GM23338 (cell line): ENCODE results near the gene KAZALD1. TPM values are rescaled to one million over a fixed set of nuclear protein-coding genes. Genes with fewer than 3 reads are reported as not detected.

ENCODE experiments used
- ATAC-seq: fragments of 200-7000 bp; cut with Tn5 transposase; 3 replicates; pipeline ENCODE4 v1.9.1; 2020
- DNase-seq: peaks from one replicate; pipeline ENCODE4 v3.0.0-alpha.2; 2015; ENCODE audit warnings: low spot score
- H2AFZ ChIP-seq: fragments of 200-600 bp; sonication (generic); 2 replicates; pipeline ENCODE4 v1.8.0; 2016; ENCODE audit warnings: antibody characterized with exemption, mild to moderate bottlenecking, moderate library complexity
- H3F3A ChIP-seq: fragments of 200-600 bp; sonication (generic); replicated peaks from 2 replicates; pipeline ENCODE4 v1.8.0; 2017; ENCODE audit warnings: antibody characterized with exemption, mixed run types, low read depth
- H3K27ac ChIP-seq: fragments of 200-600 bp; sonication (generic); 2 replicates; pipeline ENCODE4 v1.6.1; 2016; ENCODE audit warnings: low read depth
- H3K27me3 ChIP-seq: fragments of 200-600 bp; sonication (generic); 2 replicates; pipeline ENCODE4 v1.8.0; 2016; ENCODE audit warnings: mild to moderate bottlenecking, mixed run types, moderate library complexity; ENCODE audit not compliant: insufficient read depth
- H3K36me3 ChIP-seq: fragments of 200-600 bp; sonication (generic); 2 replicates; pipeline ENCODE4 v1.8.0; 2016; ENCODE audit warnings: mild to moderate bottlenecking; ENCODE audit not compliant: insufficient read depth
- H3K4me1 ChIP-seq: fragments of 200-600 bp; sonication (generic); 2 replicates; pipeline ENCODE4 v1.8.0; 2016; ENCODE audit warnings: mild to moderate bottlenecking, moderate library complexity; ENCODE audit not compliant: insufficient read depth
- H3K4me2 ChIP-seq: fragments of 200-600 bp; sonication (generic); 2 replicates; pipeline ENCODE4 v1.7.1; 2017; ENCODE audit warnings: mixed run types
- H3K4me3 ChIP-seq: fragments of 200-600 bp; sonication (generic); 2 replicates; pipeline ENCODE4 v1.6.1; 2016; ENCODE audit warnings: mixed run types
- H3K79me2 ChIP-seq: fragments of 200-600 bp; sonication (generic); replicated peaks from 2 replicates; pipeline ENCODE4 v1.8.0; 2017; ENCODE audit warnings: mild to moderate bottlenecking; ENCODE audit not compliant: insufficient read depth
- H3K9me2 ChIP-seq: fragments of 200-600 bp; sonication (generic); 2 replicates; pipeline ENCODE4 v1.8.0; 2017; ENCODE audit not compliant: insufficient read depth
- H4K20me1 ChIP-seq: fragments of 200-600 bp; sonication (generic); replicated peaks from 2 replicates; pipeline ENCODE4 v1.8.0; 2017; ENCODE audit warnings: mild to moderate bottlenecking; ENCODE audit not compliant: insufficient read depth
- H3K27ac Mint-ChIP-seq: 2 replicates; pipeline ENCODE4 v1.8.0; 2020; ENCODE audit warnings: inconsistent platforms, mild to moderate bottlenecking, moderate library complexity, mixed read lengths
- H3K27me3 Mint-ChIP-seq: 3 replicates; pipeline ENCODE4 v1.8.0; 2022; ENCODE audit warnings: low read depth, mild to moderate bottlenecking, moderate library complexity, mixed read lengths, inconsistent platforms; ENCODE audit not compliant: insufficient read depth, poor library complexity
- H3K36me3 Mint-ChIP-seq: 3 replicates; pipeline ENCODE4 v1.8.0; 2021; ENCODE audit warnings: low read depth, mild to moderate bottlenecking, inconsistent platforms, moderate library complexity, mixed read lengths
- H3K4me1 Mint-ChIP-seq: 3 replicates; pipeline ENCODE4 v1.8.0; 2020; ENCODE audit warnings: mild to moderate bottlenecking, inconsistent platforms, mixed read lengths
- H3K4me3 Mint-ChIP-seq: 3 replicates; pipeline ENCODE4 v1.8.0; 2021; ENCODE audit warnings: moderate library complexity, mild to moderate bottlenecking, inconsistent platforms, mixed read lengths
- H3K9me3 Mint-ChIP-seq: 3 replicates; pipeline ENCODE4 v1.8.0; 2020; ENCODE audit warnings: moderate library complexity, mild to moderate bottlenecking, inconsistent platforms, mixed read lengths
- CREB1 ChIP-seq: fragments of 250-450 bp; sonication (Bioruptor Pico); IDR thresholded peaks from 2 replicates; pipeline ENCODE4 v1.5.0; 2020; ENCODE audit warnings: low read depth, mild to moderate bottlenecking, moderate library complexity
- CTCF ChIP-seq, 2 experiments: fragments of 200-600 bp in 1 of 2; sonication (generic) in 1 of 2; conservative IDR thresholded peaks; 2 replicates each; pipeline versions ENCODE4 v1.5.1 to v1.6.1; 2016 to 2017; ENCODE audit warnings: antibody characterized with exemption in 2 of 2, low read depth in 2 of 2, mild to moderate bottlenecking in 2 of 2, moderate library complexity in 1 of 2
- ETS1 ChIP-seq: IDR thresholded peaks from 2 replicates; pipeline ENCODE4 v1.6.1; 2016; ENCODE audit warnings: antibody characterized with exemption
- EZH2 ChIP-seq: fragments of 200-600 bp; sonication (generic); IDR thresholded peaks from one replicate; pipeline ENCODE4 v1.8.0; 2017; ENCODE audit warnings: antibody characterized with exemption, mild to moderate bottlenecking, low read depth; ENCODE audit not compliant: unreplicated experiment
- EZH2phosphoT487 ChIP-seq: fragments of 200-600 bp; sonication (generic); IDR thresholded peaks from one replicate; pipeline ENCODE4 v1.8.1; 2018; ENCODE audit warnings: antibody characterized with exemption; ENCODE audit not compliant: unreplicated experiment
- JUNB ChIP-seq: IDR thresholded peaks from one replicate; pipeline ENCODE4 v1.6.1; 2016; ENCODE audit warnings: antibody characterized with exemption; ENCODE audit not compliant: unreplicated experiment
- NANOG ChIP-seq: IDR thresholded peaks from 2 replicates; pipeline ENCODE4 v1.6.1; 2016; ENCODE audit warnings: antibody characterized with exemption, borderline replicate concordance
- POLR2AphosphoS5 ChIP-seq: IDR thresholded peaks from 2 replicates; pipeline ENCODE4 v1.6.1; 2016; ENCODE audit warnings: antibody characterized with exemption, low read depth
- STAT1 ChIP-seq: IDR thresholded peaks from one replicate; pipeline ENCODE4 v1.6.1; 2016; ENCODE audit warnings: antibody characterized with exemption; ENCODE audit not compliant: unreplicated experiment
- ZNF114 ChIP-seq: fragments of 250-450 bp; sonication (Bioruptor Pico); IDR thresholded peaks from 2 replicates; pipeline ENCODE4 v1.5.0; 2020; ENCODE audit warnings: mild to moderate bottlenecking, moderate library complexity
- ZNF331 ChIP-seq: fragments of 250-450 bp; sonication (Bioruptor Pico); IDR thresholded peaks from 2 replicates; pipeline ENCODE4 v1.5.0; 2020; ENCODE audit warnings: low read depth, mild to moderate bottlenecking, moderate library complexity
- polyA plus RNA-seq: library from polyadenylated mRNA; unstranded; fragments of >200 nt; fragmentation: Nextera tagmentation; extraction: Ambion mirVana; gene quantifications from 2 replicates; pipeline ENCODE4 v1.2.1, GENCODE V29; 2016
- total RNA-seq: library from RNA; depleted of rRNA; stranded (reverse); fragments of >200 nt; shearing (Covaris generic); gene quantifications from 2 replicates; pipeline ENCODE4 v1.2.3, GENCODE V29; 2014
- TF ChIP-seq, protein P1 (sequence below): IDR thresholded peaks from one replicate; pipeline ENCODE4 v1.6.1; 2018; ENCODE audit warnings: antibody characterized with exemption; ENCODE audit not compliant: unreplicated experiment

Gene KAZALD1
- total and polyA plus RNA-seq, 2 experiments from 2014 or later: 0.27 to 1.3 TPM

DNA sequence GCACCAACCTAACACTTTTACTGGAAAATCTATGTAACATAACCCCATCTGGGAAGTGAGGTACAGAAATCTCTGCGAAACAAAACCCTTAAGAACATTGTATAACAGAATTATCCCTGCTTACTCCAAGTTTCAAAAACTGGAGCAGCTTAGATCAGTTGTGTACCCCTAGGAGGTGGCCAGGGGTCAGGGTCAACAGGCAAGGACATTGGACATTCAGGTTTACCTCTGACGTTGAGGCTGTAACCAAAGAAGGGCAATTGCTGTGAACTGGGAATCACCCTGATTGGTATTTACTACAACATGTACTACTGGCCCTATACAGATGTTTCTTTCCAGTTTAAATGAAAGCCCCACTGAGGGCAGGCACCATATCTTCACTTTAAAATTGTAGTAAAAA, 17.7 kb upstream of the KAZALD1 start:
- H3K27me3 Mint-ChIP-seq: peaks cover 63% of the 10 kb centered on the region
- no peak overlapping the region for H2AFZ ChIP-seq

More for the DNA sequence above, 17.7 kb upstream of the KAZALD1 start:
- Histone ChIP-seq H3K36me3 (no peaks in the 10 kb centered on the region), H3K27me3 (peaks cover 74% of the 10 kb centered on the region), H3K79me2 (no peaks in the 10 kb centered on the region), H3K9me2 (no peaks in the 10 kb centered on the region), H3K4me1 (peaks cover 31% of the 10 kb centered on the region), H3K4me3 (no peak overlapping the region), H3K4me2 (no peak overlapping the region), H4K20me1 (peaks cover 13% of the 10 kb centered on the region; the same call in 1 of the 2 replicates), H3F3A (peaks cover 16% of the 10 kb centered on the region), H3K27ac (no peak overlapping the region)
- no peaks in the 10 kb centered on the region for H3K9me3 Mint-ChIP-seq
- no peaks in the 10 kb centered on the region for H3K36me3 Mint-ChIP-seq
- H3K4me3 Mint-ChIP-seq: no peak overlapping the region
- H3K4me1 Mint-ChIP-seq: peaks cover 38% of the 10 kb centered on the region
- no peak for TF ChIP-seq CREB1 (CRISPR knock-in tag)
- no peak for TF ChIP-seq CTCF (conservative IDR thresholded peaks at IDR 0.05; ENCODE audit: low read depth in 2 of 2)
- TF ChIP-seq STAT1: no peak
- TF ChIP-seq ETS1: no peak
- TF ChIP-seq EZH2phosphoT487: no peak
- TF ChIP-seq JUNB: no peak
- TF ChIP-seq ZNF114: no peak
- TF ChIP-seq ZNF331 (CRISPR knock-in tag): no peak
- no peak for TF ChIP-seq NANOG
- no peak for TF ChIP-seq EZH2
- TF ChIP-seq POLR2AphosphoS5: no peak
- TF ChIP-seq, protein P1, sequence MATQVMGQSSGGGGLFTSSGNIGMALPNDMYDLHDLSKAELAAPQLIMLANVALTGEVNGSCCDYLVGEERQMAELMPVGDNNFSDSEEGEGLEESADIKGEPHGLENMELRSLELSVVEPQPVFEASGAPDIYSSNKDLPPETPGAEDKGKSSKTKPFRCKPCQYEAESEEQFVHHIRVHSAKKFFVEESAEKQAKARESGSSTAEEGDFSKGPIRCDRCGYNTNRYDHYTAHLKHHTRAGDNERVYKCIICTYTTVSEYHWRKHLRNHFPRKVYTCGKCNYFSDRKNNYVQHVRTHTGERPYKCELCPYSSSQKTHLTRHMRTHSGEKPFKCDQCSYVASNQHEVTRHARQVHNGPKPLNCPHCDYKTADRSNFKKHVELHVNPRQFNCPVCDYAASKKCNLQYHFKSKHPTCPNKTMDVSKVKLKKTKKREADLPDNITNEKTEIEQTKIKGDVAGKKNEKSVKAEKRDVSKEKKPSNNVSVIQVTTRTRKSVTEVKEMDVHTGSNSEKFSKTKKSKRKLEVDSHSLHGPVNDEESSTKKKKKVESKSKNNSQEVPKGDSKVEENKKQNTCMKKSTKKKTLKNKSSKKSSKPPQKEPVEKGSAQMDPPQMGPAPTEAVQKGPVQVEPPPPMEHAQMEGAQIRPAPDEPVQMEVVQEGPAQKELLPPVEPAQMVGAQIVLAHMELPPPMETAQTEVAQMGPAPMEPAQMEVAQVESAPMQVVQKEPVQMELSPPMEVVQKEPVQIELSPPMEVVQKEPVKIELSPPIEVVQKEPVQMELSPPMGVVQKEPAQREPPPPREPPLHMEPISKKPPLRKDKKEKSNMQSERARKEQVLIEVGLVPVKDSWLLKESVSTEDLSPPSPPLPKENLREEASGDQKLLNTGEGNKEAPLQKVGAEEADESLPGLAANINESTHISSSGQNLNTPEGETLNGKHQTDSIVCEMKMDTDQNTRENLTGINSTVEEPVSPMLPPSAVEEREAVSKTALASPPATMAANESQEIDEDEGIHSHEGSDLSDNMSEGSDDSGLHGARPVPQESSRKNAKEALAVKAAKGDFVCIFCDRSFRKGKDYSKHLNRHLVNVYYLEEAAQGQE: no peak
- H3K27ac Mint-ChIP-seq: no peak overlapping the region
- no peak for ATAC-seq
- no peak for DNase-seq
